GM10266 (cell line): ENCODE measurements around the gene PDE11A.

ENCODE experiments used
- DNase-seq: peaks from one replicate; pipeline ENCODE4 v3.0.0; 2012; ENCODE audit errors: extremely low spot score
- TF ChIP-seq, protein P1 (sequence below): IDR thresholded peaks from 2 replicates; pipeline ENCODE4 v1.5.1; 2012; ENCODE audit warnings: mild to moderate bottlenecking, low read depth; ENCODE audit not compliant: control insufficient read depth, insufficient read depth; ENCODE audit errors: missing control alignments

The PDE11A gene

DNA sequence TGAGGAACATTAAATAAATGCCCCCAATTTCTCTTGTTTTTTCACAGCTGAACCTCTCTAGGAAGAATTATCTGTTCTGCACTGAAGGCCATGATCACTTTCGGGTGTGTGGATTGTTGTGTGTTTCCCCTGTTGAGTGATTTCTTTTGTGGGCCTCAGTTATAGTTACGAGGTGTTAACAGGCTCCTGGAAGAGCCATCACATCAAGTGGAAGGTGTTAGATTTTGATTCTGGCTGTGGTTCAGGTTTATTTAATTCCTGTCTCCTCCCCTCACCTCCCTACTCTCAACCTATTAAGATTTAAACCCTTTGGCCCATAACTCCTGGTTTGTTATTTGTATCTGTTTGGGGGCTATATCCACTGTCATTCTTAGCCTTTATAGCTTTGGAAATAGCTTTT, 497.2 kb downstream of the PDE11A start:
- DNase-seq: no peak
- TF ChIP-seq, protein P1, sequence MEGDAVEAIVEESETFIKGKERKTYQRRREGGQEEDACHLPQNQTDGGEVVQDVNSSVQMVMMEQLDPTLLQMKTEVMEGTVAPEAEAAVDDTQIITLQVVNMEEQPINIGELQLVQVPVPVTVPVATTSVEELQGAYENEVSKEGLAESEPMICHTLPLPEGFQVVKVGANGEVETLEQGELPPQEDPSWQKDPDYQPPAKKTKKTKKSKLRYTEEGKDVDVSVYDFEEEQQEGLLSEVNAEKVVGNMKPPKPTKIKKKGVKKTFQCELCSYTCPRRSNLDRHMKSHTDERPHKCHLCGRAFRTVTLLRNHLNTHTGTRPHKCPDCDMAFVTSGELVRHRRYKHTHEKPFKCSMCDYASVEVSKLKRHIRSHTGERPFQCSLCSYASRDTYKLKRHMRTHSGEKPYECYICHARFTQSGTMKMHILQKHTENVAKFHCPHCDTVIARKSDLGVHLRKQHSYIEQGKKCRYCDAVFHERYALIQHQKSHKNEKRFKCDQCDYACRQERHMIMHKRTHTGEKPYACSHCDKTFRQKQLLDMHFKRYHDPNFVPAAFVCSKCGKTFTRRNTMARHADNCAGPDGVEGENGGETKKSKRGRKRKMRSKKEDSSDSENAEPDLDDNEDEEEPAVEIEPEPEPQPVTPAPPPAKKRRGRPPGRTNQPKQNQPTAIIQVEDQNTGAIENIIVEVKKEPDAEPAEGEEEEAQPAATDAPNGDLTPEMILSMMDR: no peak

- DNase-seq: no peak
- TF ChIP-seq, protein P1: no peak
Measured at GRCh38 chr2:177574356-177574755, 498.2 kb downstream of the PDE11A start.
